GM18519 (cell line): ENCODE results near the gene OS9.
"Not testable (repeated sequence)": the region's sequence is repeated elsewhere in the genome, so short reads cannot be mapped to it uniquely, and the experiment has no call there.

ENCODE experiments used
- ATAC-seq: cut with Tn5 transposase; IDR thresholded peaks from one replicate; pipeline ENCODE4 v1.9.1; 2021; ENCODE audit warnings: mild to moderate bottlenecking, moderate library complexity; ENCODE audit not compliant: unreplicated experiment, low FRiP score

Gene OS9

GRCh38 chr12:57694459-57695019 lies 607 bp downstream of the OS9 start:
- ATAC-seq = no peak

DNA sequence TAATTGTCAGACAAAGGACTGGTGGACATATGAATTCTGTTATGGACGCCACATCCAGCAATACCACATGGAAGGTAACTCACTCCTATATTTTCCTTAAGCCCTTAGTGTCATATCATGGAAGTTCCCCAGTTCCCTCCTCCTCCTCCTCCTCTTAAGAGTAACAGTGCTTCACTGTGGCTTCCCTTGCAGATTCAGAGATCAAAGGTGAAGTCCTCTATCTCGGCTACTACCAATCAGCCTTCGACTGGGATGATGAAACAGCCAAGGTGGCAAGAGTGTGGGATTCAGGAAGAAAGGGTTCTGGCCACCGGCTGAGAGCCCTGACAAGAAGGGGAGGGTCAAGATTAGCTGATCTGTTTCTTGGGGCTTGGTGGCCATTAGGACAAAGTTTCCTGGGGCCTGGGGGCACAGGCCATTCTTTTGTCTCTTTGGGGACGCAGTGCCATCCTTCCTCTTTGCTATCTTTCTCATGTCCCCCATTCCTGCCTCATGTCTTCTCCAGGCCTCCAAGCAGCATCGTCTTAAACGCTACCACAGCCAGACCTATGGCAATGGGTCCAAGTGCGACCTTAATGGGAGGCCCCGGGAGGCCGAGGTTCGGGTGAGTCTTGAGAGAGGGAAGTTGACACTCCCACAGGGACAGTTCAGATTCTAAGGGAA lies 2.0 kb downstream of the OS9 start:
- ATAC-seq = no peak

- no peak for ATAC-seq
These were observed 3.1 kb downstream of the OS9 start for GRCh38 chr12:57697076-57697475.

DNA sequence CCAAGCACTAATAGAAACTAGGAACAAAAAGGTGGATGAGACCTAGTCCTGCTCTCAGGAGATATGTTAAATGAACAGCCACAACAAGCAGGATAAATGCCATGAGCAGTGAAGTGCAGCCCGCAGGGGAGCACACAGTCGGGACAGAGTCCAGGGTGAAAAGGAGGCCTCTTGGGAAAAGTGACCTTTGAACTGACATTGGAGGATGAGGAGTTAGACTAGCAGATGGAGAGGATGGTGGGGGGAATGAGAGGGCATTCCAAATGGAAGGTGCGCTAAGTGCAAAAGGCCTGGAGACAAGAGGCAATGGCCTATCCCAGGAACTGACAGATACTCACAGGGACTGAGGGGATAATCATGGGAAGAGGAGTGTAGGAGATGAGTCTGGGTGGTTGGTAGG lies 4.5 kb downstream of the OS9 start:
- no peak for ATAC-seq

- no peak for ATAC-seq
These were observed 6.4 kb downstream of the OS9 start for GRCh38 chr12:57700317-57700716.

- no peak for ATAC-seq
These were observed 13.3 kb downstream of the OS9 start for GRCh38 chr12:57707250-57707649.

- no peak for ATAC-seq
These were observed 14.4 kb downstream of the OS9 start for GRCh38 chr12:57708296-57708695.

DNA sequence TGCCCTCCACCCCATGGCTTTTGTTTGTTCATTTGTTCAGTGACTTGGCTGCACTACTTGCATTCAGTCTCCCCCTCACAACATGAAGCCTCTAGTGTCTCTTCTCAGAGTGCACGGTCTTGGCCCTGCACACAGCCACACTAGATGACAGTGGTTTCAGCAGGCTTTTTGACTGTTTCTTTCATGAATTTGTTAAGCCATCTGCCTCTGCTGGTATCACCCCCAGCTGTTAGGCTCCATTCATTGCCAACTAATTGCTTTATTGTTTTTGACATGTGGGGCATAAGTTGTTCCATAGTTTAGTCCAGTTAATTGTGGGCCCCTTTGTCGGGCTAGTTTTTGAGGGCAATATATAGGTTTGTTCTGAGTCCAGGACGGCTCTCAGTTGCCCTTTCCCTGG lies 18.8 kb downstream of the OS9 start:
- ATAC-seq = no peak

DNA sequence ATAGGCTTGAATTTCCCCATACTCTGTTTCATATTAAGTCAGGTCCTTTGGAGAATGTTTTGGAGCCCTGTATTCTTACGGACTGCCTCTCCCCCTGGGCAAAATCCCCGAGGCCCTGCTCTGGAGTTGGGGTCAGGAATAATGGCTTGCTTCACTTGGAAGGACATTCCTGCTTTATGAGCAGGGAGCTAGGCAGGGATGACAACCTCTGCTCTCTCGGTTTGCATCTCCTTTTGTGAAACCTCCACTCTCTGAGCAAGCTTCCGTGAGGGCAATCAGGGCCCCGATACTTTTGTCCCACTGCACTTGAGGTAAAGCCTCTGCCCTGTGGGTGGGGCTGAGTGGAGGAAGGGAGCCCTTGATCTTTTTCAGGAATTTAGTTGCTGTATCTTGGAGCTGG lies 19.3 kb downstream of the OS9 start:
- no peak for ATAC-seq

DNA sequence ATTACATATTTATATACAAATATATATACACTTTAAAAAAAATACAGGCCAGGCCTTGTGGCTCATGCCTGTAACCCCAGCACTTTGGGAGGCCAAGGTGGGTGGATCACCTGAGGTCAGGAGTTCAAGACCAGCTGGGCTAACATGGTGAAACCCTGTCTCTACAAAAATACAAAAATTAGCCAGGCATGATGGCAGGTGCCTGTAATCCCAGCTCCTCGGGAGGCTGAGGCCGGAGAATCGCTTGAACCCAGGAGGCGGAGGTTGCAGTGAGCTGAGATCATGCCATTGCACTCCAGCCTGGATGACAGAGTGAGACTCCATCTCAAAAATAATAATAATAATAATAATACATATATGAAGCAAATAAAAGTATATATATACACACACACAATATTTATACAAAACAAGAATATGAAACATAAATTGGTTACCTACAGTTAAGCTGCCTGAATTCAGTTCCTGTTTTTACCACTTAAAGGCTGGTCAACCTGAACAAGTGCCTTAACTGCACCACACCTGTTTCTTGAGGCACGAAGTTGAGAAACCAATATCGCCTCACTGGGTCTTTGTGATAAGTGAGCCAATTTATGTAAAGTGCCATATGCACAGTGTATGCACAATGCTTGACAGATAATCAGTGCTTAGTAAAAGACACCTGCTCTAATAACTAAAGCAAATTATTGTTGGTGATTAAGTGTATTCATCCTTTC lies 21.3 kb downstream of the OS9 start:
- not testable (repeated sequence) for ATAC-seq

GRCh38 chr12:57715786-57716185 lies 21.9 kb downstream of the OS9 start:
- ATAC-seq = no peak

DNA sequence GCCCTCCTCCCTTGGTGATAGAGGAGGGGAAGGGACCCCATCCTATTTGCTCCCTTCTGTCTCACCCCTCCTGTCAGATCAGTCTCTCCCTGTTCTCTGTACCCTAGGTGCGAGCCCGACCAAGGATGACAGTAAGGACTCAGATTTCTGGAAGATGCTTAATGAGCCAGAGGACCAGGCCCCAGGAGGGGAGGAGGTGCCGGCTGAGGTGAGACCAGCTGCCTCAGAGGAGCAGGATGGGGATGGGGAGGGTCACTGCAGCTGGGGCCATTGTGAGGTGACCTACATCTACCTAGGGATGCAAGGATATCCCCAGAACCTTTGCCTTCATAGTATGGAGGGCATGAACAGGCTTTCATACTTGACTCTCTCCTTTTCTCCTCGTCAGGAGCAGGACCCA lies 22.4 kb downstream of the OS9 start:
- ATAC-seq = no peak

GRCh38 chr12:57717131-57717530 lies 23.2 kb downstream of the OS9 start:
- no peak for ATAC-seq

DNA sequence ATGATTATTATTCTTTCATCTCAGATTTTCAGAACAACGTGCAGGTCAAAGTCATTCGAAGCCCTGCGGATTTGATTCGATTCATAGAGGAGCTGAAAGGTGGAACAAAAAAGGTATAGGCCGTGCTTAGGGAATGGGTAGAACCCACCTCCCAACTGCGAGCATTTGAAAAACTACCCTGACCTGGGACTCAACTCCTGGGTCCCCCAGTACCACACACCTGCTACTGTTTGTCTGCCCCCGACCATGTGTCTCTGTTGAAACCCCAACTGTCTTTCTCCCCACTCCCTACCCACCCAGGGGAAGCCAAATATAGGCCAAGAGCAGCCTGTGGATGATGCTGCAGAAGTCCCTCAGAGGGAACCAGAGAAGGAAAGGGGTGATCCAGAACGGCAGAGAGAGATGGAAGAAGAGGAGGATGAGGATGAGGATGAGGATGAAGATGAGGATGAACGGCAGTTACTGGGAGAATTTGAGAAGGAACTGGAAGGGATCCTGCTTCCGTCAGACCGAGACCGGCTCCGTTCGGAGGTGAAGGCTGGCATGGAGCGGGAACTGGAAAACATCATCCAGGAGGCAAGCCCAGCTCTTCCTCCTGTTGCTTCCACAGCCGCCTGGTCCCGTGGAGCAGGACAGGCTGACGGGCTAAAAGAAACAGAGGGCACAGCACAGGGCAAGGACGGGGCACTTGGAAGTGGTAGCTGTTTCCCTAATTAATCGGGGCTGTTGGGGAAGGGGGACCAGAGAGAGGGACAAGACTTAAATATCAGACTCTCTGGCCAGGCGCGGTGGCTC lies 24.1 kb downstream of the OS9 start:
- no peak for ATAC-seq

GRCh38 chr12:57718641-57719528 lies 25.0 kb downstream of the OS9 start:
- ATAC-seq = no peak

- ATAC-seq = no peak
These were observed 26.1 kb downstream of the OS9 start for GRCh38 chr12:57719777-57720605.

DNA sequence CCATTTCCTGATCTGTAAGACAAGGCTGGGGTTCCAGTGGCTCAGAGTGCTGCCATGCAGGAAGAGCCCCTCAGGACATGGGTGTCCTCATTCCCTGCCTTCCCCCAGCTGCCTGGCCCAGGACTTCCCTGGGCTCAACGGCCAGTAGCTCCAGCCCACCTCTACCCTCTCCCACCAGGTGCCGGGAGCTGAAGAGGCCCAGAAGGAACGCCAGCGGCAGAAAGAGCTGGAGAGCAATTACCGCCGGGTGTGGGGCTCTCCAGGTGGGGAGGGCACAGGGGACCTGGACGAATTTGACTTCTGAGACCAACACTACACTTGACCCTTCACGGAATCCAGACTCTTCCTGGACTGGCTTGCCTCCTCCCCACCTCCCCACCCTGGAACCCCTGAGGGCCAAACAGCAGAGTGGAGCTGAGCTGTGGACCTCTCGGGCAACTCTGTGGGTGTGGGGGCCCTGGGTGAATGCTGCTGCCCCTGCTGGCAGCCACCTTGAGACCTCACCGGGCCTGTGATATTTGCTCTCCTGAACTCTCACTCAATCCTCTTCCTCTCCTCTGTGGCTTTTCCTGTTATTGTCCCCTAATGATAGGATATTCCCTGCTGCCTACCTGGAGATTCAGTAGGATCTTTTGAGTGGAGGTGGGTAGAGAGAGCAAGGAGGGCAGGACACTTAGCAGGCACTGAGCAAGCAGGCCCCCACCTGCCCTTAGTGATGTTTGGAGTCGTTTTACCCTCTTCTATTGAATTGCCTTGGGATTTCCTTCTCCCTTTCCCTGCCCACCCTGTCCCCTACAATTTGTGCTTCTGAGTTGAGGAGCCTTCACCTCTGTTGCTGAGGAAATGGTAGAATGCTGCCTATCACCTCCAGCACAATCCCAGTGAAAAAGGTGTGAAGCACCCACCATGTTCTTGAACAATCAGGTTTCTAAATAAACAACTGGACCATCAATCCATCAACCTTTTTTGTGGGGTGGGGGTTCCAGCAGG lies 27.0 kb downstream of the OS9 start:
- no peak for ATAC-seq
